ENCODE results near the gene ATG7.

The ATG7 gene

DNA sequence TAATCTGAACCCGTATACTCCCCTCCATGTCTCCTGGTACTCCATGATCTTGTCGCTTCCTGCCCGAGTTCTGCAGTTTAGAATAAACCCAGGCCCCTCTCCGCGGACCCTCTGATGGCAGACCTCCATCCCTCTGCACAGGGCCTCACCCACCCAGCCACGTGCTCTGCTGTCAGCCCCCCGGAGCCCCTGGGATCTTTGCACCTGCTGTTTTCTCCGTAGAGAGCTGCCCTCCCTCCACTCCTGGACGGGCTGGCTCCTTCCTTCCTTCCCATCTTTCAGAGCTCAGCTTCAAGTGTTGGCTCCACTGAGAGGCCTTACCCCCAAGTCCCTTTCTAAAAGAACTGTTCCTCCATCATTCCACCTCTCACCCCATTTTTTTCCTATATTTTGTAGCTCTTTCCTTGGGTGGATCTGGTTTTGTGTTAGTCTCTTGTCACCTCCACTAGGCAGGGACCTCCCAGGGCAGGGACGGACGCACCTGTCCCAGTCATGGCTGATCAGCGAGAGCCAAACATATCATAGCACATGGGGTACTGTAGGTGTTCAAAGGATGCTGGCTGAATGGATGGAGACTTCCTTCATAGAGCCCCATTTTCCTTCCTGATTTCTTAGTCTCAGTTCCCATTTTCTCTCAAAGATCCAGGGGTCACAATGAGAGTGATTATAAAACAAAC lies 264.9 kb downstream of the ATG7 start:
- DNase-seq (ENCODE audit: low spot score) = no peak

DNA sequence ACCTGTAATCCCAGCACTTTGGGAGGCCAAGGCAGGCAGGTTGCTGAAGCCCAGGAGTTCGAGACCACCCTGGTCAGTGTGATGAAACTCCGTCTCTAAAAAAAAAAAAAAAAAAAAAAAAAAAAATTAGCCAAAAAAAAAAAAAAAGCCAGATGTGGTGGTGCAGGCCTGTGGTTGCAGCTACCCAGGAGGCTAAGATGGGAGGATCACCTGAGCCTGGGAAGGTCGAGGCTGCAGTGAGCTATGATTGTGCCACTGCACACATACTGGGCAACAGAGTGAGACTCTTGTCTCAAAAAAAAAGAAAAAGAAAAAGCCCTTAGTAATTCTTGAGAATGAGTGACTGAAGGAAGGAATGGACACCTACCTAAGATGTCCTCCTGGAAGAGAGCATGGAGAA lies 266.4 kb downstream of the ATG7 start:
- no peak for DNase-seq (ENCODE audit: low spot score)

DNA sequence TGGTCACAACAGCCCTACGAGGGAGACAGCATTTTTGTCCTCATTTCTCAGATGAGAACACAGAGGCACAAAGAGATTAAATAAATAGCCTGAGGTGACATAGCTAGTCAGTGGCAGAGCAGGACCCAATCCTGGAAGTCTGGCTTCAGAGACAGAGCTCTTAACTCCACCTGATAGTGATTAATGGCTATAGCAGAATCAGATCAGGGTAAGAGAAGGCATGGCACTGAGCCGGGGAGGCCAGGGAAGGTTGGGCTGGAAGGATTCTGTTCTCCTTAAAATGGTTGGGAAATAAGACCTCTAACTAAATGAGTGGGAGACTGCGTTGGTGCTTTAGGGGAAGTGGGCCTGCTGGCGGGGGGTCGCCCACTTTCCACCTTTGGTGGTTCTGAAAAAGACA lies 267.0 kb downstream of the ATG7 start:
- DNase-seq (ENCODE audit: low spot score) = no peak

DNA sequence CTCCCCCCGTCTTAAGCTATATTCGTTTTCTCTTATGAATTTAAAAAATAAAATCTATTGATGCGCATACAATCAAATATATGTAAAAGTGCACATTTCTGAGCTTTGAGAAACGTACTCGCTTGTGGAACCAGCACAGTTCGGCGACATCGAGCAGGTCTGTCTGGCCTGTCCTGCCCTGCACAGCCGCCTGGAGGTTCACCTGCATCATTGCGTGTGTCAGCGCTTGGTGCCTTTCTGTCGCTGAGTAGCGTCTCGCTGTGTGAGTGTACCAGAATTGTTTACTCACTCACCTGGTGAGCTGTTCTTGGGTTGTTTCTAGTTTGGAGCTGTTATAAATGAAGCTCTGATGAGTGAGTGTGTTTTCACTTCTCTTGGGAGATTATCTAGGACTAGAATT lies 267.5 kb downstream of the ATG7 start:
- DNase-seq (ENCODE audit: low spot score) = no peak

DNA sequence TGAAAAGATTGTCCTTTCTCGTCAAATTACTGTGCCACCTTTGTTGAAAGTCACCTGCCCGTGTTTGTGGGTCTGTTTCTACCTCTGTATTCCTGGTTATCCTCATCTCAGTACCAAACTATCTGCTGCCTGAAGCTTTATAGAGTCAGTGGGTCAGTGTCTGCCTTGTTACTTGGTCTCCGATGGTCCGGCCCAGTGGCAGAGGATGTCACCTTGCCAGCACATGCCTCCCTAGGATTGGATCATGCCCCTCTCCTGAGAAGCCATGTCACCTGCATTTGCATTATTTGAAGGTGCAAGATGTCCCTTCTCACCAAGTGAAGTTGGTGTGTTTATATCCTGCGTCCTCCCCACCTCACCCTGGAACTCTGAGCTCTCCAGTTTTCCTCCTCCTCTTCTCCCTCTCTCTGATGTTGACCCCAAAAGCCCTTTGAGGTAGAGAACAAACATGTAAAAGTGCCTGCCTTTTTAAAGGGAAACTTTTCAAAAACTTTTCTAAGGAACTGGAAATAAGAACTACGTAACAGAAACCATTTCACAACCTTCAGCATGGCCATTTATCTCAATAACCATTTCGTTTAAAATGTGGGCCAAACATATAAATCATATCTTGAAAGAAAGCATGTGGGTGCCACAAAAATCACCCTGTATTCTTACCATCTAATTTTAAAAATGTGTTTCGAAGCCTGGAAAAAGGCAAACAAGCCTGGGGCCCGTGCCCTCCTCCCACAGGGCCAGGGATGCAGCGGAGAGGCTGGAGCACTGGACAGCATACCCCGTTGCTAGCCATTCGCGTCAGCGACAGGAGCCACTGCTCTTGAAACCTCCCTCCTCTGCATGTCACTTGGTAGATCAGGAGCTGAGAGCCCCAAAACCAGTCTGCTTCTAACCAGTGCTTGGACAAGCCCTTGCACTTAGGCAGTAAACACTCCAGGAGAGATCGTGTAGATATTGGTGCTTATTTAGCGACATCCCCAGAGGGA lies 269.4 kb downstream of the ATG7 start:
- DNase-seq (ENCODE audit: low spot score) = no peak

DNA sequence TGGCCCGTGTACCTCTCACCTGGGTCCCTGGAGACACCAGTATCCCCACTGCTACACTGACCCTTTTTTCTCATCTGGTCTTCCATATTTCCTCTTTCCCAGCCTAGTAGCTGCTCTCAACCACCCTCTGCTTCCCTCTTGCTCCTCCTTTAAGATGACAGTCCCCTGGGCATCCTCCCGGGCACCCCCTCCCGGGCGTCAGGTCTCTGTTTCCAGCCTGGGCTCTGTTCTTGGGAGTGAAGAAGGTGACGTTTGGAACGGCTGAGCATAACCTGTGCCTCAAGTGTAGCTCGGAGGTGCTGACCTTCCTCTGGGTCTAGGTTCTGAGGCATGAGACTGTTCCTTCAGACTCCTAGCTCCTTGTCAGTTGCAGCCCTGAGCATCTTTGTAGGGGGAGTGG lies 270.4 kb downstream of the ATG7 start:
- no peak for DNase-seq (ENCODE audit: low spot score)

DNA sequence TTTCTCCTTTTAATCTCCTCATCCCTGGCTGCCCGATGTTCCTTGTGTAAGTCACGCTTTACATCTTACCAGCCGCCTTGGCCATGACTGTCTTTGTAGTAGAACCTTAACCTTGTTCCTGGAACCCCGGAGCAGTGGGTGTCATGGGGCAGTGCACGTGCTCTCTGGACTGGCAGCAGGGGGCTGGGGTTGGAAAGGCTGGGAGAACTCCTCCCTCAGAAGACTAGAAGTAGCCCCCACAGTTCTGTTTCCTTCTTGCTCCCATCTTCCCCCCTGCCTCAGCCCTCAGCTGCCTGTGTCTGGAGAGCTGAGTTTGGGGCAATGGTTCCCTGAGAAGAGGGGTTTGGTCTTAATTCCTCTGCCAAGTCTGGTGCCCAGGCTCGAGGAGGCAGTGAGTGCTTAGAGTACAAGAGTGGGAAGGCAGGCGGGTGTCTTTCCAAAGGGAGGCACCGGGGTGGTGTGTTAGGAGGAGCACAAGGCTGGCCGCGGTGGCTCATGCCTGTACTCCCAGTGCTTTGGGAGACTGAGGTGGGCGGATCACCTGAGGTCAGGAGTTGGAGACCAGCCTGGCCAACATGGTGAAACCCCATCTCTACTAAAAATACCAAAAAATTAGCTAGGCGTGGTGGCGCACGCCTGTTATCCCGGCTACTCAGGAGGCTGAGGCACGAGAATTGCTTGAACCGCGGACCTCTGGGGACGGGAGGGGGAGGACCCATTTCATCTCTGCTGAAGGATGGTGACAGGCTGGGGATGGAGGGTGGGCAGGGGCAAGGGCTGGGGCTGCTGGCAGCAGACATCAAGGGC lies 271.1 kb downstream of the ATG7 start:
- DNase-seq (ENCODE audit: low spot score) = no peak

DNA sequence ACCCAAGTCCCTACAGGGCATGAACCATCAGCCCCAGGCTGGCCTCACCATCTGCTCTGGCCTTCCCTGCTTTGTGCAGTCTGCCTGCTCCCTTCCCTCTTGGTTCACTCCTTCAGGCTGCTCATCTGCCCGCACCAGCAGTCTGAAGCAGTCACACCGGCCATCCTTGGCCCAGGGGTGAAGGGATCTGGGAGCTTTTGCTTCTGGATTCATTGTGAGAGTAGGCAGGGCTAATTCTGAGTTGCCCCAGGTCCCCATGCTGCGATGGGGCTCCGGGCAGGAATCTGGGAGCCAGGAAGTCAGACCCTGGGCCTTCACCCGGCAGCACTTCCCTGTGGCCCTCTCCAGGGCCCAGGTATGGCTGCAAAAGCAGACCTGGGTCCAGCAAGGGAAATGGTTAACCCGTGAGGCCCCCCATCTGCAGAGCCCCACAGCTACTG lies 271.8 kb downstream of the ATG7 start:
- DNase-seq (ENCODE audit: low spot score) = no peak

DNA sequence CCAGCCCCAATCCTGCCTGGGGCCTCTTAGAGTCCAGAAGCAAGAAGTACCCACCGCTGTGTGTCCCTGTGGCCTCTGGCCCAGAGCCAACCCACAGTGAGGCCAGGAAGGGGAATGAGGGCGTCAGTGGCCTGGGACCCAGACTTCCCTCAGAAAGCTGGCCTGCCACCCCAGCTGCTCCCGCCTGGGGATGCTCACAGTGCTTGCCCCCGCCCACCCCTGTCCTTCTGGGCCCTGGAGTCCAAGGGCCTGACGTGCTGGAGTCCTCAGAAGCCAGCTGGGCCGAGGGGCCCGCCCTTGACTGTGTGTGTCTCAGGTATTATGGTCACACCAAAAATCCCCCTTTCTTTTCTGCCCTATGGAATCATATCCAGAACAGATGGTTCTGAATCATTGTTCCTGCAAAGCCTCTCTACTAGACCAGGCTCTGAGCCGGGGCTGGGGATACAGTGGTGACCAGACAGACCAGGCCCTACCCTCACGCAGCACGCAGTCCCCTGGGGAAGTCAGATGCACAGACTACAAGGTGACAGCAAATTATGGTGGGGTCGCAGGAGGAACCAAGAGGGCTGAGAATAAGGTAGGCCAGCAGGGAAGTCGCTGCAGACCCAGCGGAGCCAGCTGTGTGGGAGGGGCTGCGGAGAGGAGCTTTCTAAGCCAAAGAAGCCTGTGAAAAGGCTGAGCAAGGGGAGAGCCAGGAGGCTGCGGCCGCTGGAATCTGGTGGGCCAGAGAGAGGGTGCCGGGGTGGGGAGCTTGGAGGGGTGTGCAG lies 272.4 kb downstream of the ATG7 start:
- no peak for DNase-seq (ENCODE audit: low spot score)

DNA sequence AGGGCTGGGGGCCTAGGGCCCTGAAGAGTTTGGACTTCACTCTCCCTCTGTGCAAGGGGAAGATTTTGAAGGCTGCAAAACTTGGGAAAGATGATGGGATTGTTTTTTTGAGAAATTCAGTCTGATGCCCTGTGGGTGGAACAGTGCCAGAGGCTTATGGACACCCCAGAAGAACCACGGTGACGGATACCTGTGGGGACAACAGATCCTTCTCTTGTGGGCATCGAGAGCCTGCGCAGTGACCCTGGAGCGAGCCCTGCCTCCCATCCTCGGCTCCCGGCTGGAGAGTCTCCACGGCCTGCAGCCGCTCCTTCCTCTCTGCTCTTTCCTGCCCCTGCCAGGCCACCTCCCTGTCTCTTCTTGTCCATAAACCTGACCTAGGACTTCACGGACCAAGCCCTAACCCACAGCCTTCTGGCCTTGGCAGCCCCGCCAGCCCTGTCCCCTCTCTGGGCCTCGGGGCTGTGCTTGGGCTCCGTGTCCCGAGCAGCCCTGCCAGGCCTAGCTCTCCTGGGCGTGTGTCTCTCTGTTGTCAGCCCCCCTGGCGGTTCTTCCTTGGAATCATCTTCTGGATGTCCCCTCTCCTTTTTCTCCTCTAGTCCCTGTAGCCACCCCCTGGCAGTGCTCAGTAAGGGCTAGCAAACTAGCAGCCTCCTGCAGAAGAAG lies 273.1 kb downstream of the ATG7 start:
- no peak for DNase-seq (ENCODE audit: low spot score)

DNA sequence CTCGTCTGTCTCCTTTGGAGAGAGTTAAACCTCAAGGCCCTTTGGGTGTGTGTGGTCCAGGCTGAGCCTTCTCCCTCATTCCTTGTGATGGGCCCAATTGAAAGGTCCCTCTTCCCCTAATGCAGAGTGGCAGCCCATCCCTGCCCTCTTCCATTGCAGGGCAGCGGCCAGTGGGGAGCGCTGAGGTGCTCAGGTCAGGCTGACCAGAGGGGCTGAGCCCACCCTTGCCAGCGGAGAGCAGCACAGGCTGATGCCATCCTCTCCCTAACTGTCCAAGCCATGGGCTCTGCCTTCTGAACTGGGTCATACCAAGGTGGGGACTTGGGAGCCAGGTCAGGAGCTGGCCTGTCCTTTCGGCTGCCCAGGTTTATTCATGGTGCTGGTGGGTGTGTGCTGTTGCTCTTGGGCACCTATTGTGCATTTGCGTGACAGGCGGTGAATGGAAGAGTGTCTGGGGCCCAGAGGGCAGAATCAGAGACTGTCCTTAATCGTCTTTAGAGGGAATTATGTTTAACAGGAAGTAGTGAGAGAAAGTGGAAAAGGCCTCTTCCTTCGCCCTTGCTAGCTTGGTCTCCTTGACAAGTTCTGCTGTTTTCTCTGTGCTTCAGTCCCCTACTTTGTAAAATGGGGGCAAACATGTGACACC lies 274.6 kb downstream of the ATG7 start:
- no peak for DNase-seq (ENCODE audit: low spot score)

DNA sequence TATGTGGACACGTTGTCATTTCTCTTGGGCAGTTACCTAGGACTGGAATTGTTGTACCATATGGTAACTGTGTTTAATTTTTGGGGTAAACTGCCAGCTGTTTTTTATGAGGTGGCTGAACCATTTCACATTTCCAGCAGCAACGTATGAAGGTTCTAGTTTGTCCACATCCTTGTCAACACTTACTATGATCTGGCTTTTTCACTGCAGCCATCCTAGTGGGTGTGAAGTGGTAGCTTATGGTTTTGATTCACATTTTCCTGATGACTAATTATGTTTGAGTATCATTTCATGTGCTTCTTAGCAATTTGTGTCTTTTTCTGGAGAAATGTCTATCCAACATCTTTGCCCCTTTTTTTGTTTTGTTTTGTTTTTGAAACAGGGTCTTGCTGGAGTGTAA lies 275.3 kb downstream of the ATG7 start:
- no peak for DNase-seq (ENCODE audit: low spot score)

DNA sequence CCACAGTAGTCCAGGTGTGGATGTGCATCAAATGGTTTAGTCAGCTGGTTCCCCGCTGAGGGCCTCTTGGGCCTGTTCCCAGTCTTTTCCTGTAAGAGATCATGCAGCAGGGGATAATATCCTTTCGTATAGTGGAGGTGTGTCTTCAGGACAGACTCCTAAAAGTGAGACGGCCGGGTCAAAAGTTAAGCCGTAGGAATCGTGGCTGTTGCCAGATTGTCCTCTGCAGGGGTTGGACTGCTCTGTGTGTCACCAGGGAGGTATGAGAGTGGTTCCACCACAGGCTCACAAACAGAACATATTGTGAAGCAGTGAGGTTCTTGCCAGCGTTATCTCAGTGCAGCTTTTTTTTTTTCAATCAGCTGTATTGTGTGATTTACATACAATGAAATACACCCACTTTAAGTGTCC lies 276.5 kb downstream of the ATG7 start:
- DNase-seq (ENCODE audit: low spot score) = no peak

DNA sequence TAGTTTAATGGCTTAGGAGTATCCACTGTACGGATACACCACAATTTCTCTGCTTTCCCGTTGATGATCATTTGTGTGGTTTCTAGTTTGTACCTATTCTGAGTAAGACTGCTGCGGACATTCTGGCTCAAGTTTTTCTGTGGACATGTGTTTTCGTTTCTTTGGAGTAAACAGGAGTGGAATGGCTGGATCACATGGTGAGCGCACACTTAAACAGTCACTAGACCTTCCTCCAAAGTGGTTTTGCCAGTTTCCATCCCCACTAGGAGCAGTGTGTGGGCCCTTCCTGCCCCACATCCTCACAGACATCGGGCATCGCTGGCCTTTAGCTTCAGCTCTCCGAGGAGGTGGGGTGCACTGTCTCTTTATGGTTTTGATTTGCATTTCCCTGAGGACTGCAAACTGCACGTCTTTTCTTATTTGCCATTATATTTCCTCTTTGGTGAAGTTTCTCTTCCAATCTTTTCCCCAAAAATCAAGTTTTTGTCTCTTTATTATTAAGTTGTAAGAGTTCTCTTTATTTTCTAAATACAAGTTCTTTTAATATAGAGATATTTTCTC lies 277.5 kb downstream of the ATG7 start:
- no peak for DNase-seq (ENCODE audit: low spot score)

DNA sequence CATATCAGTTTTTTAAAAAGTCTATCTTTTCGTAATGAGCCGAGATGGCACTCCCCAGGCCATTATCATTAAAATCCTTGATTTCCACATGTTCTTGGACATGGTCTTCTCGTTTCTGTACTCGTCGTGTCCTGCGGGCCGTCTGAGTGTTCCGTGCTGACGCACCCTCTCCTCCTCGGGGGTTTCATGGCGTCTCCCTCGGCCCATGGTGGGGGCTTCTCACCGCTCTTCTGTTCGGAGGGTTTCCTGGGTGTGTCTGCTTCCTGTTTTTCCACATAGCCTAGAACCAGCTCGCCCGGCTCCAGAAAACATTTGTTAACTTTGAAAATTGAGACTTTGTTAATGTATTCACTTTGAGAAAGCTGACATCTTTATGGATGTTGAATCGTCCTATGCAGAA lies 278.8 kb downstream of the ATG7 start:
- DNase-seq (ENCODE audit: low spot score) = no peak

DNA sequence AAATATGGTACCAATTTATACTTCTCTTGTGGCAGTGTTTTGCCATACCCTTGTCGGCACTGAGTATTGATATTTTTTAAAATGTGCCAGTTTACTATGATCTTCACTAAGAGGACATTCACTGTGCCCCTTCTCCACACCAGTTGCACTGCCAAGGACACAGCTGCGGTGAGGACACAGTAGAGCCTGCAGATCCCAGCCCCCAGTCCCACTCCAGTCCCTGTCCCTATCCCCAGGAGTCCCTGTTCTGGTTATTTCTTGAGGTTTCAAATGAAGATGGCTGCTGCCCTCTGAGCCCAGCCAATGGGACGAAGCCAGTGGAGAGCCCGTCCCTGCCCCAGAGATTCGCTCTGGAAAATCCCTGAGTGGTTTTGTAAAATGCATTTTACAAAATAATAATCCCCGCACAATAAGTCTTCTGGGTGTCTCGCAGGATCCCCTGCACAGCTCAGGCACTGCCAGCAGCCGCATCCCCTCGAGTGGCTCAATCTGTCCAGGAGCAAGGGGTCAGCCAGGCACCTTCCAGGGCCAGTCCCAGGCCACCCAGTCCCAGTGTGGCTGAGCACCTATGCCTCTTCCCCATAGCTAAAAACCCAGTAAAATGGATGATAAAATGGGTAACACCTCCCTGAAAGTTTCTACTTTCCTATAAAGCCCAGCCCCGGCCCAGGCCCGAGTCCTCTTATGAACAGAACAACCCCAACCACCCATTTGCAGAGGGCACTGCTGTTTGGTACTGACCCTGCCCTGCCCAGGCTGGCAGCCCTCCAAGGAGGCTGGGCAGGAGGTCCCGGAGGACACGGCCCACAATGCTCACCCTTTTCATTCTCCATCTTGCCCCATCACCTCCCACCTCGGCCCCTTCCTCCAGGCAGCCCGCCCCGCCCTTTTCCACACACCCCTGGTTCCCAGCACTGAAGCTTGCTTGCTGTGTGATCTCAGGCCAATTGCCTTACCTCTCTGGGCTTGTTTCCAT lies 280.4 kb downstream of the ATG7 start:
- DNase-seq (ENCODE audit: low spot score) = no peak

DNA sequence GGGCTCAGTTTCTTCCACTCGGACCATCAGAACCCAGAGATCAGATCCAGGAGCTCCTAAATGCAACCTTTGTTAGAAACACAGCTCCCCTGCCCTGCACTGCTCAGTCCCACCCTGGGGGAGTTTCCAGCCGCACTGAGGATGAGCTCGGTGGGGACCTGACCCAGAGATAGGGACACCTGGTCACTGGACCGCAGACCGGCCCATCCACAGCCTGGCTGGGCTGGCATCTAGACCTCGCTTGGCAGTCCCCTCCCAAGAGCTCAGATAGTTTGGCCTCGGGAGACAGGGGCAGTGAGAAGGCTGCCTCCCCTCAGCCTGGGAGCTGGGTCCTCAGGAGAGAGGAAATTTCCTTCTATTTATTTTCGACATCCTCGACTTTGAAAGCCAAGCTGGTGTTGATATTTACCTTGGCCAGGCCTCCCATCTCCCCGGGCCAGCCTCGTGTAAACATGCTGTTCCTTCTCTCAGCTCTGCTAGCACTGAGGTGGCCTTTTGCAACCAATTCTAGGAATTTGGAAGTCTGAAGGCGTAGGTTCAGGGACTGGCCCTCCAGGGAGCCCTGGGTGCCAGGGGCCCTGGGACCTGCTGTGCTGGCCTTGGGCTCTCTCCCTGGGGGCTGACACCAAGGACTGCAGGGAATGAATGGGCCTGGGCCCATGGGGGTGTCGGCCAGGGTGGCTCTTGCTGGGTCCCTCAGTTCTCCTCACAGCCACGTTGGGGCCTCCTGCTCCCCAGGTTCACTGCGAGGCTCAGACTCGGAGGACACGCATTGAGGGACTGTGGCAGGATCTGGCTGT lies 281.4 kb downstream of the ATG7 start:
- DNase-seq (ENCODE audit: low spot score) = no peak

DNA sequence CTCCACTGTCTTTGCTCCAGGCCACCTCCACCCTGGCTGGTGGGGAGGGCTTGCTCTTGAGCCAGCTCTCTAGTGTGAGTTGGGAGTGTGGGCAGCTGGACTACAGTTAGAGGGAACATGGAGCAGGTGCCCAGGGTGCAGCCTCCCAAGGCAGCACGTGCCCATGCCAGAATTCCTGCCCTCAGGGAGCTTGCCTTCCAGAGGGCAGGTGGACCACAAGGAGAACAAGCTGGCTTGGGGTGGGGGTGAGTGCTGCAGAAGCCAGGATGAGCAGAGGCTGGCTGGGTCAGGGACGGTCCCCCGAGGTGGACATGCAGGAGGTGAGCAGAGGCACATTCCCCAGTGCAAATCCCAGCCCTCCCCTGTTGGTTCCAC lies 282.0 kb downstream of the ATG7 start:
- DNase-seq (ENCODE audit: low spot score) = no peak

All from CD4-positive, alpha-beta T cell treated with Interleukin-6 at 100 ng/mL for 8 hours (primary cell).